ENCODE measurements around the gene SLC5A8. TPM values are rescaled to one million over a fixed set of nuclear protein-coding genes. Genes with fewer than 3 reads are reported as not detected.

SLC5A8 gene
- total RNA-seq, 4 donors from 2014 or later = 0.18 to 0.54 (median 0.28) TPM; not detected in 1

DNA sequence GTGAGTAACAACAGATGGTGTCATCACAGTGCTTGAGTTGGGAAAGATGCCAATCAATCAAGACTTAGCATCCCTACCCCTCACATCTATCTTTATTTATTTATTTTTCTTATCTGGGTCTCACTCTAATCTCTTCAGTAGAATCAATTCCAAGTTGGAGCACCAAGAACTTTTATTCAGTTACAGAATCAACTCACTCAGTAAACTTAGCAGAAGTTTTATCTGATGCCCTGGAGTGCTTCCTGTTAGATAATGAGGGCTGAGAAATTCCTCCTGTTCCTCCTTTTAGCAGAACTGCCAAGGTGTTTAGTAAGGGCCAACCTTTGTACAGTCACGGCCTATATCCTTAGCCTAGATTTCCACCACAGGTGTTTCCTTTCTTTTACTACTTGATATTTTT is 11.3 kb upstream of the SLC5A8 start:
- no peak overlapping the region for H3K4me3 ChIP-seq
- no peaks in the 10 kb centered on the region for H3K36me3 ChIP-seq
- H3K27ac ChIP-seq = no peak overlapping the region
- no peaks in the 10 kb centered on the region for H3K27me3 ChIP-seq
- TF ChIP-seq, protein P1, sequence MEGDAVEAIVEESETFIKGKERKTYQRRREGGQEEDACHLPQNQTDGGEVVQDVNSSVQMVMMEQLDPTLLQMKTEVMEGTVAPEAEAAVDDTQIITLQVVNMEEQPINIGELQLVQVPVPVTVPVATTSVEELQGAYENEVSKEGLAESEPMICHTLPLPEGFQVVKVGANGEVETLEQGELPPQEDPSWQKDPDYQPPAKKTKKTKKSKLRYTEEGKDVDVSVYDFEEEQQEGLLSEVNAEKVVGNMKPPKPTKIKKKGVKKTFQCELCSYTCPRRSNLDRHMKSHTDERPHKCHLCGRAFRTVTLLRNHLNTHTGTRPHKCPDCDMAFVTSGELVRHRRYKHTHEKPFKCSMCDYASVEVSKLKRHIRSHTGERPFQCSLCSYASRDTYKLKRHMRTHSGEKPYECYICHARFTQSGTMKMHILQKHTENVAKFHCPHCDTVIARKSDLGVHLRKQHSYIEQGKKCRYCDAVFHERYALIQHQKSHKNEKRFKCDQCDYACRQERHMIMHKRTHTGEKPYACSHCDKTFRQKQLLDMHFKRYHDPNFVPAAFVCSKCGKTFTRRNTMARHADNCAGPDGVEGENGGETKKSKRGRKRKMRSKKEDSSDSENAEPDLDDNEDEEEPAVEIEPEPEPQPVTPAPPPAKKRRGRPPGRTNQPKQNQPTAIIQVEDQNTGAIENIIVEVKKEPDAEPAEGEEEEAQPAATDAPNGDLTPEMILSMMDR (IDR thresholded peaks at IDR 0.05) = no peak
- no peak for TF ChIP-seq POLR2A (IDR thresholded peaks at IDR 0.05)
- no peak for DNase-seq
- H3K9me3 ChIP-seq = no peaks in the 10 kb centered on the region
- H3K4me1 ChIP-seq = no peaks in the 10 kb centered on the region

DNA sequence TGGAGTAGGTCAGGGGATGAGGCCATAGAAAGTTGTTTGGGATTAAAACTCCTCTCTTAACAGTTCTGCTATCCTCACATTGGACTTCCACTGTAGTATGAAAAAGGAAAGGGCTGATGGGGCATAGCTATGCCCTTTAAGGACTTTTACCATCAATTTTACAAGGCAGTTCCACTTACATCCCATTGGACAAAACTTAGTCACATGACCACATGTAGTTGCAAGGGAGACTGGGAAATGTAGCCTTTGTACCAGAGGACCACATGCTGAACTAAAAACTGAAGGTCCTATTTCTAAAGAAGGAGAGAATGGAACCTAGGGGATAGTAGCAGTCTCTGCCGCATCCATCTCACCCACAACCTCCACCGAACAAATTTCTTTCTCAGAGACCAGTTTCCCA is 6.8 kb upstream of the SLC5A8 start:
- no peaks in the 10 kb centered on the region for H3K9me3 ChIP-seq
- no peaks in the 10 kb centered on the region for H3K27me3 ChIP-seq
- H3K36me3 ChIP-seq = no peaks in the 10 kb centered on the region
- no peak for TF ChIP-seq POLR2A (IDR thresholded peaks at IDR 0.05)
- TF ChIP-seq, protein P1 (IDR thresholded peaks at IDR 0.05) = no peak
- no peak for DNase-seq
- no peak overlapping the region for H3K27ac ChIP-seq
- no peak overlapping the region for H3K4me3 ChIP-seq
- no peaks in the 10 kb centered on the region for H3K4me1 ChIP-seq

DNA sequence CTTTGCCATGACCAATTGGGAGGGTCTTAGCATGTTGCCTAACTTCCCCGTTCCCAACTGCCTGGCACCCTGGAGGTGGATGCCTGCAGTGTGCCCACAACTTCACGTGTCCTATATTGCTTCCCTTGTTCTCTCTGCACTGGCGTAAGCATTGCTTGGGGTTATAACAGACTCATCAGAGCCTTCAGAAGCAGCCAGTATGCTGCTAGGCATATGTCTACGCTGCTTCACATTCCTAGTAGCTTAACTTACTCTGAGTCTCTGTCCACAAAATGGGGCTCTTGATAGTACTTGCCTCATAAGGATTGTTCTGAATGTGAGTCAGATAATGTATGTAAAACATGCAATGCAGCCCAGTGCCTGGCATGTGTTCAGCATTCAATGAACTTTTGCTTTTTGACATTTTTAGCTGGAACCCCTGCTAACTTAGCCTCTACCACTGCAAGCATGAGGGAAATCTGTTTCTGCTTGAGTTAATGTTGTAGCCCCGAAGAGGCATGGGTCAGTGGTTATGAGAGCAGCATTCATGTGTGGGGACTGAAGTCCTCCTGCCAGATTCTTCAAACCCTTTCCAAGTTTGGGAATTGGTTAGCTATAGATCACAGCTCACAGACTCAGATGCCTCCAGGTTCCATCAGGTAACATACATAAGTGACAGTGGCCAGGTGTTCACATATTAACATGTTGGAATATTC is 2.8 kb downstream of the SLC5A8 start:
- Histone ChIP-seq H3K9me3 (no peaks in the 10 kb centered on the region), H3K4me3 (no peak overlapping the region), H3K4me1 (no peaks in the 10 kb centered on the region), H3K27ac (no peak overlapping the region), H3K36me3 (no peaks in the 10 kb centered on the region), H3K27me3 (no peaks in the 10 kb centered on the region)
- TF ChIP-seq POLR2A (IDR thresholded peaks at IDR 0.05) = no peak
- TF ChIP-seq, protein P1 (IDR thresholded peaks at IDR 0.05) = no peak
- DNase-seq = no peak

DNA sequence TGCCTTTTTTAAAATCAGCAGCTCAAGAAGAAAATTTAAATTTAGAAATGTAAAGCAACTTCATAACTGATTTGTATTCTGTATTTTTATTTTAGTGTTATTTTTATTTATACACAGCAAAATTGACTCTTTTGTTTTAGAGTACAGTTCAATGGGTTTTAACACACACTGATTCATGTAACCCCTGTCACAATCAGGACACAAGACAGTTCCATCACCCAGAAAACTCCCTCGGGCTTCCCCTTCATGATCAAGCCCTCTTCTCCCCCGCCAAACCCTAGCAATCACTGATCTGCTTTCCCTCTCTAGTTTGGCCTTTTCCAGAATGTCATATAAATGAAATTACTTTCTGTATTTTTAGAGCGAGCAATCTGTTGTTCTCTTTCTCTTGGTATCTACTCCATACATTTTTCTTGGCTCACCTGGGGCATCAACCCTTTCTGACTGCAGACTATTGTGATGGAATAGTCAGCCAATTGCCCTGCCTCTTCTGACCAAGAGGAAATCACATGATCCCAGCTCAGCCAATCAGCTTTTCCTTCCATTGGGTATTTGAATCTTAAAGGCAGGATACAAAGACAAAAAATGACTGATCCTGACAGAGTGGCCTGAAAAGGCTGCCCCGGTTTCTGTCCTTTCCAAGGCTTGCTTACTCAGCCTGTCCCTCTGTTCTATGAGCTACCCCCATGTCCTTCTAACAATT is 5.3 kb downstream of the SLC5A8 start:
- H3K9me3 ChIP-seq = no peaks in the 10 kb centered on the region
- TF ChIP-seq POLR2A (IDR thresholded peaks at IDR 0.05) = no peak
- TF ChIP-seq, protein P1 (IDR thresholded peaks at IDR 0.05) = no peak
- H3K27ac ChIP-seq = no peak overlapping the region
- H3K4me1 ChIP-seq = no peaks in the 10 kb centered on the region
- no peaks in the 10 kb centered on the region for H3K27me3 ChIP-seq
- no peak overlapping the region for H3K4me3 ChIP-seq
- no peak for DNase-seq
- no peaks in the 10 kb centered on the region for H3K36me3 ChIP-seq

DNA sequence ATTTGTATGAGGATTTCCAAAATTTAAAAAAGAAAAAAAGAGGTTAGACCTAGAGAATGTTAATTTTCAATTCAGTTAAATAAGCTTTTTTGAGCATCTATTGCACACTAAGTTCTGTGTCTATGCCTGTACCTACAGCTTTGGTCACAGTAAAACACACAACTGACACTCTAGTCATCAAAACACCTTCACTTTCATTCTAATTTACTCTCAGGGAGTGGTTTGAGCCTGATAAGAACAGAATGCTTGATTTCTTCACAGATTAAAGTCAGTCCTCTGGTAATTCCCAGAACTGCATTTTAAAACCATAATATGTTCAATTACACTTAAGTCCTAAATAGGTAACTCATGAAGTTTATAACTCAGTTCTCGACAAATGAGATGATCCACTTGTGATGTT is 9.2 kb downstream of the SLC5A8 start:
- no peak for TF ChIP-seq POLR2A (IDR thresholded peaks at IDR 0.05)
- TF ChIP-seq, protein P1 (IDR thresholded peaks at IDR 0.05) = no peak
- no peak for DNase-seq
- H3K9me3 ChIP-seq = no peaks in the 10 kb centered on the region
- H3K27me3 ChIP-seq = no peaks in the 10 kb centered on the region
- H3K4me1 ChIP-seq = no peaks in the 10 kb centered on the region
- no peak overlapping the region for H3K27ac ChIP-seq
- no peaks in the 10 kb centered on the region for H3K36me3 ChIP-seq
- H3K4me3 ChIP-seq = no peak overlapping the region
